ENCODE measurements around the gene TNFRSF17.

- TF ChIP-seq LARP7 (IDR thresholded peaks at IDR 0.05) (no peak), EZH2 (IDR thresholded peaks at IDR 0.05; ENCODE audit: borderline replicate concordance, control insufficient read depth, low read depth, low read length) (no peak), ZNF274 (IDR thresholded peaks at IDR 0.05; ENCODE audit: insufficient read depth, insufficient read length) (no peak), RAD51 (IDR thresholded peaks at IDR 0.05) (peak; percentile 39; the same call in 1 of the 2 replicates), CEBPB (IDR thresholded peaks at IDR 0.05; ENCODE audit: borderline replicate concordance in 1 of 2, low read depth in 2 of 2, low read length in 2 of 2) (no peak), BRCA1 (IDR thresholded peaks at IDR 0.05; ENCODE audit: low read depth, low read length) (no peak), CREB1 (IDR thresholded peaks at IDR 0.05; ENCODE audit: low read depth) (no peak), NFXL1 (IDR thresholded peaks at IDR 0.05; ENCODE audit: borderline replicate concordance) (no peak)
Observed at GRCh38 chr16:11994143-11995119, 29.4 kb downstream of the TNFRSF17 start.
